ENCODE data around the gene GPHB5. TPM values are rescaled to one million over a fixed set of nuclear protein-coding genes. Genes with fewer than 3 reads are reported as not detected.

Gene GPHB5
- total RNA-seq, 1 experiment from 2014 or later: not detected

DNA sequence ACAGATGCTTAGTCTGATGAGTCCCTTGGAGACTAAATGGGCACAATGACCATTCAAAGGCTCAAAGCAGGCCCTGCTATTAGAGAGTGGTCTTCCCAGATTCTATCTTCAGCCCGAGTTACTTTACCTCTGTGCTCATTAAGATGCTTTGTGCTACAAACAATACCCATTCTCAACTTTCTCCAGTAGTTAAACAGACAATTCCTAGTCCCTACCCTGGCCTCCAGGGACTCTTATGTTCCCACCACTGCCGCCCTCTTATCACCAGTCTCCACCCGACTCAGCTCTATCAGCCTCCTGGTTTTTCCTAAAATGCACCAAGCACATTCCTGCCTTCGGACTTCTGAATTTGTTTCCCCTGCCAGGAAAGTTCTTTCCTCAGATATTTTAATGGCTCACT is 25.6 kb upstream of the GPHB5 start:
- DNase-seq (ENCODE audit: low read depth, low spot score): no peak
- no peak overlapping the region for H3K27ac ChIP-seq (ENCODE audit: low read length)
- ChIA-PET CTCF (no interaction called here), POLR2A (no interaction called here)
- no peak for TF ChIP-seq SIN3A (IDR thresholded peaks at IDR 0.05; ENCODE audit: borderline replicate concordance, insufficient read depth, low read depth, low read length)
- no peak for TF ChIP-seq POLR2AphosphoS5 (IDR thresholded peaks at IDR 0.05; ENCODE audit: low read depth, low read length)
- TF ChIP-seq TCF7L2 (IDR thresholded peaks at IDR 0.05; ENCODE audit: low read depth, low read length): no peak
- TF ChIP-seq, protein P1, sequence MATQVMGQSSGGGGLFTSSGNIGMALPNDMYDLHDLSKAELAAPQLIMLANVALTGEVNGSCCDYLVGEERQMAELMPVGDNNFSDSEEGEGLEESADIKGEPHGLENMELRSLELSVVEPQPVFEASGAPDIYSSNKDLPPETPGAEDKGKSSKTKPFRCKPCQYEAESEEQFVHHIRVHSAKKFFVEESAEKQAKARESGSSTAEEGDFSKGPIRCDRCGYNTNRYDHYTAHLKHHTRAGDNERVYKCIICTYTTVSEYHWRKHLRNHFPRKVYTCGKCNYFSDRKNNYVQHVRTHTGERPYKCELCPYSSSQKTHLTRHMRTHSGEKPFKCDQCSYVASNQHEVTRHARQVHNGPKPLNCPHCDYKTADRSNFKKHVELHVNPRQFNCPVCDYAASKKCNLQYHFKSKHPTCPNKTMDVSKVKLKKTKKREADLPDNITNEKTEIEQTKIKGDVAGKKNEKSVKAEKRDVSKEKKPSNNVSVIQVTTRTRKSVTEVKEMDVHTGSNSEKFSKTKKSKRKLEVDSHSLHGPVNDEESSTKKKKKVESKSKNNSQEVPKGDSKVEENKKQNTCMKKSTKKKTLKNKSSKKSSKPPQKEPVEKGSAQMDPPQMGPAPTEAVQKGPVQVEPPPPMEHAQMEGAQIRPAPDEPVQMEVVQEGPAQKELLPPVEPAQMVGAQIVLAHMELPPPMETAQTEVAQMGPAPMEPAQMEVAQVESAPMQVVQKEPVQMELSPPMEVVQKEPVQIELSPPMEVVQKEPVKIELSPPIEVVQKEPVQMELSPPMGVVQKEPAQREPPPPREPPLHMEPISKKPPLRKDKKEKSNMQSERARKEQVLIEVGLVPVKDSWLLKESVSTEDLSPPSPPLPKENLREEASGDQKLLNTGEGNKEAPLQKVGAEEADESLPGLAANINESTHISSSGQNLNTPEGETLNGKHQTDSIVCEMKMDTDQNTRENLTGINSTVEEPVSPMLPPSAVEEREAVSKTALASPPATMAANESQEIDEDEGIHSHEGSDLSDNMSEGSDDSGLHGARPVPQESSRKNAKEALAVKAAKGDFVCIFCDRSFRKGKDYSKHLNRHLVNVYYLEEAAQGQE (IDR thresholded peaks at IDR 0.05; ENCODE audit: insufficient read depth in 1 of 2, low read depth in 2 of 2, low read length in 1 of 2): no peak
- TF ChIP-seq, protein P2, sequence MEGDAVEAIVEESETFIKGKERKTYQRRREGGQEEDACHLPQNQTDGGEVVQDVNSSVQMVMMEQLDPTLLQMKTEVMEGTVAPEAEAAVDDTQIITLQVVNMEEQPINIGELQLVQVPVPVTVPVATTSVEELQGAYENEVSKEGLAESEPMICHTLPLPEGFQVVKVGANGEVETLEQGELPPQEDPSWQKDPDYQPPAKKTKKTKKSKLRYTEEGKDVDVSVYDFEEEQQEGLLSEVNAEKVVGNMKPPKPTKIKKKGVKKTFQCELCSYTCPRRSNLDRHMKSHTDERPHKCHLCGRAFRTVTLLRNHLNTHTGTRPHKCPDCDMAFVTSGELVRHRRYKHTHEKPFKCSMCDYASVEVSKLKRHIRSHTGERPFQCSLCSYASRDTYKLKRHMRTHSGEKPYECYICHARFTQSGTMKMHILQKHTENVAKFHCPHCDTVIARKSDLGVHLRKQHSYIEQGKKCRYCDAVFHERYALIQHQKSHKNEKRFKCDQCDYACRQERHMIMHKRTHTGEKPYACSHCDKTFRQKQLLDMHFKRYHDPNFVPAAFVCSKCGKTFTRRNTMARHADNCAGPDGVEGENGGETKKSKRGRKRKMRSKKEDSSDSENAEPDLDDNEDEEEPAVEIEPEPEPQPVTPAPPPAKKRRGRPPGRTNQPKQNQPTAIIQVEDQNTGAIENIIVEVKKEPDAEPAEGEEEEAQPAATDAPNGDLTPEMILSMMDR (IDR thresholded peaks at IDR 0.05): no peak
- no peaks in the 10 kb centered on the region for H3K4me1 ChIP-seq (ENCODE audit: control insufficient read depth, insufficient read depth, low read length)
- H3K4me3 ChIP-seq (ENCODE audit: low read depth in 2 of 2, low read length in 2 of 2): no peak overlapping the region
- BruUV-seq (replicated peaks): no TSS peak
- intact Hi-C loops (cut with micrococcal nuclease; ENCODE audit: unreplicated experiment) (no loop called here), in situ Hi-C loops (cut with HindIII; ENCODE audit: low pct_unique_long_range_greater_than_20kb, low sequenced_read_pairs) (no loop called here)
- no peaks in the 10 kb centered on the region; the same call in 1 of the 2 replicates for H3K27me3 ChIP-seq (ENCODE audit: control insufficient read depth, insufficient read depth, low read length)
- no peak for ATAC-seq
- H3K36me3 ChIP-seq (ENCODE audit: control insufficient read depth, insufficient read depth, low read length): no peaks in the 10 kb centered on the region
- no peaks in the 10 kb centered on the region for H3K9me3 ChIP-seq (ENCODE audit: control insufficient read depth, insufficient read depth, low read depth, low read length)

DNA sequence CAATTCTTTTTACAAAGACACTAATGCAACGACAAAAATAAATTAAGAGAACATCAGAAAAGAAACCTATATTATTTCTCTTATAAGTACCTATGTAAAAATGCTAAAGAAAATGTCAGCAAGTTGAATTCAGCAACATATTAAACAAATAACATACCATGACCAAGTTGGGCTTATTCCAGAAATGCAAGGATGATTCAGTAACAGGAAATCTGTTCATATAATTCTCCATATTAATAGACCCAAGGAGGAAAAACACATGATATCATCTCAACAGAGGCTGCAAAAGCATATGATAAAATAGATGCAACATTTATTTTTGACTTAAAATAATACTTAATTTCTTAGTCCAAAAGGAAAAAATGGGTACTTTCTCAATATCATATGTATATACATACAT is 25.1 kb upstream of the GPHB5 start:
- no TSS peak for BruUV-seq (replicated peaks)
- Histone ChIP-seq H3K36me3 (ENCODE audit: control insufficient read depth, insufficient read depth, low read length) (no peaks in the 10 kb centered on the region), H3K27me3 (ENCODE audit: control insufficient read depth, insufficient read depth, low read length) (no peaks in the 10 kb centered on the region; the same call in 1 of the 2 replicates), H3K4me1 (ENCODE audit: control insufficient read depth, insufficient read depth, low read length) (no peaks in the 10 kb centered on the region), H3K27ac (ENCODE audit: low read length) (no peak overlapping the region), H3K4me3 (ENCODE audit: low read depth in 2 of 2, low read length in 2 of 2) (no peak overlapping the region), H3K9me3 (ENCODE audit: control insufficient read depth, insufficient read depth, low read depth, low read length) (no peaks in the 10 kb centered on the region)
- CTCF ChIA-PET: no interaction called here
- TF ChIP-seq, protein P2 (IDR thresholded peaks at IDR 0.05): no peak
- TF ChIP-seq, protein P1 (IDR thresholded peaks at IDR 0.05; ENCODE audit: insufficient read depth in 1 of 2, low read depth in 2 of 2, low read length in 1 of 2): no peak
- TF ChIP-seq SIN3A (IDR thresholded peaks at IDR 0.05; ENCODE audit: borderline replicate concordance, insufficient read depth, low read depth, low read length): no peak
- TF ChIP-seq POLR2AphosphoS5 (IDR thresholded peaks at IDR 0.05; ENCODE audit: low read depth, low read length): no peak
- no peak for TF ChIP-seq TCF7L2 (IDR thresholded peaks at IDR 0.05; ENCODE audit: low read depth, low read length)
- ATAC-seq (no peak), DNase-seq (ENCODE audit: low read depth, low spot score) (no peak)
- POLR2A ChIA-PET: no interaction called here
- intact Hi-C loops (cut with micrococcal nuclease; ENCODE audit: unreplicated experiment) (no loop called here), in situ Hi-C loops (cut with HindIII; ENCODE audit: low pct_unique_long_range_greater_than_20kb, low sequenced_read_pairs) (no loop called here)

Data from Panc1 (cell line).